Measurements from ENCODE around the gene C5orf46. TPM values are rescaled to one million over a fixed set of nuclear protein-coding genes. Genes with fewer than 3 reads are reported as not detected.

Gene C5orf46
- total RNA-seq, 6 experiments from 2014 or later = not detected

- Mint-ChIP-seq H3K4me3 (no peak overlapping the region), H3K9me3 (no peaks in the 10 kb centered on the region; the same call in 1 of the 2 replicates), H3K36me3 (ENCODE audit: low read depth) (no peaks in the 10 kb centered on the region), H3K4me1 (ENCODE audit: low read depth) (no peaks in the 10 kb centered on the region), H3K27me3 (ENCODE audit: insufficient read depth) (peaks cover 3% of the 10 kb centered on the region; the same call in 1 of the 2 replicates), H3K27ac (no peak overlapping the region)
- DNase-seq = no peak
- TF ChIP-seq, protein P1, sequence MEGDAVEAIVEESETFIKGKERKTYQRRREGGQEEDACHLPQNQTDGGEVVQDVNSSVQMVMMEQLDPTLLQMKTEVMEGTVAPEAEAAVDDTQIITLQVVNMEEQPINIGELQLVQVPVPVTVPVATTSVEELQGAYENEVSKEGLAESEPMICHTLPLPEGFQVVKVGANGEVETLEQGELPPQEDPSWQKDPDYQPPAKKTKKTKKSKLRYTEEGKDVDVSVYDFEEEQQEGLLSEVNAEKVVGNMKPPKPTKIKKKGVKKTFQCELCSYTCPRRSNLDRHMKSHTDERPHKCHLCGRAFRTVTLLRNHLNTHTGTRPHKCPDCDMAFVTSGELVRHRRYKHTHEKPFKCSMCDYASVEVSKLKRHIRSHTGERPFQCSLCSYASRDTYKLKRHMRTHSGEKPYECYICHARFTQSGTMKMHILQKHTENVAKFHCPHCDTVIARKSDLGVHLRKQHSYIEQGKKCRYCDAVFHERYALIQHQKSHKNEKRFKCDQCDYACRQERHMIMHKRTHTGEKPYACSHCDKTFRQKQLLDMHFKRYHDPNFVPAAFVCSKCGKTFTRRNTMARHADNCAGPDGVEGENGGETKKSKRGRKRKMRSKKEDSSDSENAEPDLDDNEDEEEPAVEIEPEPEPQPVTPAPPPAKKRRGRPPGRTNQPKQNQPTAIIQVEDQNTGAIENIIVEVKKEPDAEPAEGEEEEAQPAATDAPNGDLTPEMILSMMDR (IDR thresholded peaks at IDR 0.05) = no peak
Measured at GRCh38 chr5:147863454-147864158, 42.7 kb downstream of the C5orf46 start.

DNA sequence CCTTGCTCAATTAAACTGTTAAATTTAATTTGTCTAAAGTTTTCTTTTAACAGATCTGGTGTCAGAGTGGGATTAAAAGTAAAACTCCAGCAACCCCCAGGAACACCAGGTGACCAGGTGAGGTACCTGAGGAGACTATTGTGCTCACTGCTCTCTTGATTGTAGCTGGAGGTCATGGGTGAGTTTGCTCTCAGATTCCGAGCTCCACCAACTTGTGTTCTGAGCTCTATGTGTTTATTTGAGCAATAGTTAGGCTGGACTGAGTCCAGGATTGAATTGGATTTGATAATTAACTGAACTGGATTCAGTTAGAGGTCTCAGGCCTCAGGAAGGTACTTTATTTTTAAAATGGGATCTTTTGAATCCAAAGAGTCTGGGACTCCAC lies 45.7 kb downstream of the C5orf46 start:
- TF ChIP-seq, protein P1 (IDR thresholded peaks at IDR 0.05) = no peak
- Mint-ChIP-seq H3K4me1 (ENCODE audit: low read depth) (no peaks in the 10 kb centered on the region), H3K9me3 (no peaks in the 10 kb centered on the region), H3K27me3 (ENCODE audit: insufficient read depth) (no peaks in the 10 kb centered on the region), H3K36me3 (ENCODE audit: low read depth) (no peaks in the 10 kb centered on the region), H3K27ac (no peak overlapping the region), H3K4me3 (no peak overlapping the region)
- no peak for DNase-seq

DNA sequence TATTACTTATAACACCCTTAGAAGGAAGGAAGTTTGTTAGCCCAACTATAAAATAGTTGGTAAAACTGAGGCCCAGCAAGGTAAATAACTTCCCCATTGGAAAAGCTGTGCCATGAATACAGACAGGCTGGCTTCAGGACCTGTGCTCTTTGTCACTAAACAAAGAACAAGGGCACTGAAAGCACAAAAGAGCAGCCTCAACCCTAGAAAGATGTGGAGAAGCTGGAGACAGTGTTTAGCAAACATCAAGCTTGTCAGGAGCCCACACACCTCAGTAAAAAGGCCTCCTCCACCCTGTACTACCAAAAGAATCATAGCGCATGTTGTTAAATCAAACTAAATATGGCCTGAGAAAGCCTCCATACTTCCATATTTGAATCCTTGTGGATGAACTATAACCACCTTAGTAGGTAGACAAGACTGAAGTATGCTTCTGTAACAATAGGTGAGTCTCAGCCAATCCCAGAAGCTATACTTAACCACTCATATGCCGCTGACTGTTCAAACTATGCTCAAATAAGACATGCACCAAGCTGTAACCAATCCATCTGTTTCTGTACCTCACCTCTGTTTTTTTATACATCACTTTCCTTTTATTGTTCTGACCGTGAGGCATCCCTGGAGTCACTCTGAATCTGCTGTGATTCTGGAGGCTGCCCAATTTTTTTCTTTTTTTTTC lies 46.2 kb downstream of the C5orf46 start:
- Mint-ChIP-seq H3K36me3 (ENCODE audit: low read depth) (no peaks in the 10 kb centered on the region), H3K4me1 (ENCODE audit: low read depth) (no peaks in the 10 kb centered on the region), H3K27ac (no peak overlapping the region), H3K27me3 (ENCODE audit: insufficient read depth) (no peaks in the 10 kb centered on the region; the same call in 1 of the 2 replicates), H3K9me3 (no peaks in the 10 kb centered on the region), H3K4me3 (no peak overlapping the region)
- TF ChIP-seq, protein P1 (IDR thresholded peaks at IDR 0.05) = no peak
- DNase-seq = no peak

GRCh38 chr5:147858565-147858964 lies 47.8 kb downstream of the C5orf46 start:
- Mint-ChIP-seq H3K9me3 (no peaks in the 10 kb centered on the region), H3K27ac (no peak overlapping the region), H3K4me3 (no peak overlapping the region), H3K4me1 (ENCODE audit: low read depth) (no peaks in the 10 kb centered on the region), H3K36me3 (ENCODE audit: low read depth) (no peaks in the 10 kb centered on the region), H3K27me3 (ENCODE audit: insufficient read depth) (no peaks in the 10 kb centered on the region; the same call in 1 of the 2 replicates)
- TF ChIP-seq, protein P1 (IDR thresholded peaks at IDR 0.05) = no peak
- DNase-seq = no peak

GRCh38 chr5:147857302-147858129 lies 48.8 kb downstream of the C5orf46 start:
- H3K4me1 Mint-ChIP-seq (ENCODE audit: low read depth) = no peaks in the 10 kb centered on the region
- DNase-seq = peak; percentile 56
- no peak overlapping the region for H3K27ac Mint-ChIP-seq
- H3K27me3 Mint-ChIP-seq (ENCODE audit: insufficient read depth) = no peaks in the 10 kb centered on the region; the same call in 1 of the 2 replicates
- H3K9me3 Mint-ChIP-seq = no peaks in the 10 kb centered on the region
- H3K36me3 Mint-ChIP-seq (ENCODE audit: low read depth) = no peaks in the 10 kb centered on the region
- H3K4me3 Mint-ChIP-seq = no peak overlapping the region
- TF ChIP-seq, protein P1 (IDR thresholded peaks at IDR 0.05) = peak; percentile 89
